Skeletal muscle tissue (tissue), 4 donors: ENCODE results near the gene BRF1. TPM values are rescaled to one million over a fixed set of nuclear protein-coding genes. Genes with fewer than 3 reads are reported as not detected.

ENCODE experiments used
- H3K27ac ChIP-seq: one replicate; pipeline ENCODE4 v1.7.0; 2013; ENCODE audit warnings: mild to moderate bottlenecking, low read depth, low read length, inconsistent platforms
- H3K27me3 ChIP-seq, 3 donors: one replicate each; pipeline ENCODE4 v1.7.0; 2013; ENCODE audit warnings: low read length in 3 of 3; ENCODE audit not compliant: control insufficient read depth in 3 of 3, insufficient read depth in 3 of 3
- H3K36me3 ChIP-seq, 3 donors: one replicate each; pipeline ENCODE4 v1.7.0; 2013; ENCODE audit warnings: low read length in 3 of 3; ENCODE audit not compliant: control insufficient read depth in 3 of 3, insufficient read depth in 3 of 3
- H3K4me1 ChIP-seq, 3 donors: one replicate each; pipeline ENCODE4 v1.7.0; 2013; ENCODE audit warnings: low read length in 3 of 3, mild to moderate bottlenecking in 3 of 3; ENCODE audit not compliant: control insufficient read depth in 3 of 3, insufficient read depth in 3 of 3
- H3K4me3 ChIP-seq, 3 donors: one replicate each; pipeline ENCODE4 v1.7.0; 2013; ENCODE audit warnings: low read length in 3 of 3
- H3K9ac ChIP-seq, 3 donors: one replicate each; pipeline ENCODE4 v1.7.0; 2013; ENCODE audit warnings: low read length in 3 of 3, mild to moderate bottlenecking in 3 of 3, moderate library complexity in 2 of 3, low read depth in 1 of 3
- H3K9me3 ChIP-seq, 3 donors: one replicate each; pipeline ENCODE4 v1.7.0; 2013; ENCODE audit warnings: low read length in 3 of 3; ENCODE audit not compliant: control insufficient read depth in 3 of 3
- total RNA-seq: library from RNA; depleted of rRNA; stranded (reverse); fragments of >200 nt; gene quantifications from one replicate; pipeline ENCODE4 v1.2.3, GENCODE V29; 2014
- donor health status: Osteomylitis.

The BRF1 gene
- total RNA-seq, 1 donor from 2014 or later = 38.1 TPM

GRCh38 chr14:105208738-105209075, 92.1 kb downstream of the BRF1 start:
- peaks cover 12 to 15% (median 13%) of the 10 kb centered on the region in 3 donors for H3K36me3 ChIP-seq
- H3K4me3 ChIP-seq = no peak overlapping the region
- H3K4me1 ChIP-seq = peaks cover 26 to 40% (median 29%) of the 10 kb centered on the region in 3 donors
- H3K9me3 ChIP-seq = no peaks in the 10 kb centered on the region
- H3K27ac ChIP-seq = no peak overlapping the region
- no peak overlapping the region for H3K9ac ChIP-seq
- H3K27me3 ChIP-seq = no peaks in the 10 kb centered on the region

- H3K27ac ChIP-seq = no peak overlapping the region
- no peak overlapping the region for H3K9ac ChIP-seq
- no peaks in the 10 kb centered on the region for H3K9me3 ChIP-seq
- H3K27me3 ChIP-seq = no peaks in the 10 kb centered on the region
- peaks cover 12 to 15% (median 13%) of the 10 kb centered on the region in 3 donors for H3K36me3 ChIP-seq
- H3K4me1 ChIP-seq = peaks cover 22 to 38% (median 26%) of the 10 kb centered on the region in 3 donors
- no peak overlapping the region for H3K4me3 ChIP-seq
Measured at GRCh38 chr14:105207996-105208737, 92.6 kb downstream of the BRF1 start.

- Histone ChIP-seq H3K9ac (no peak overlapping the region), H3K9me3 (no peaks in the 10 kb centered on the region), H3K4me3 (no peak overlapping the region), H3K36me3 (peaks cover 12 to 13% (median 13%) of the 10 kb centered on the region in 3 donors), H3K27me3 (no peaks in the 10 kb centered on the region), H3K27ac (no peak overlapping the region), H3K4me1 (peaks cover 25 to 44% (median 33%) of the 10 kb centered on the region in 3 donors)
Measured at GRCh38 chr14:105207460-105207901, 93.3 kb downstream of the BRF1 start.

GRCh38 chr14:105206873-105207272, 93.9 kb downstream of the BRF1 start:
- H3K27ac ChIP-seq = no peak overlapping the region

GRCh38 chr14:105205673-105206208, 95.1 kb downstream of the BRF1 start:
- Histone ChIP-seq H3K27ac (no peak overlapping the region), H3K9ac (no peak overlapping the region), H3K27me3 (peaks cover 3 to 11% (median 9%) of the 10 kb centered on the region in 3 donors), H3K4me3 (no peak overlapping the region), H3K36me3 (peaks cover 5 to 7% (median 7%) of the 10 kb centered on the region in 3 donors), H3K4me1 (peaks cover 27 to 61% (median 43%) of the 10 kb centered on the region in 3 donors), H3K9me3 (no peaks in the 10 kb centered on the region)

More at GRCh38 chr14:105206873-105207272, 93.9 kb downstream of the BRF1 start:
- no peaks in the 10 kb centered on the region for H3K9me3 ChIP-seq
- no peak overlapping the region for H3K9ac ChIP-seq
- peaks cover 27 to 49% (median 39%) of the 10 kb centered on the region in 3 donors for H3K4me1 ChIP-seq
- H3K4me3 ChIP-seq = no peak overlapping the region
- H3K36me3 ChIP-seq = peaks cover 8 to 12% (median 10%) of the 10 kb centered on the region in 3 donors
- H3K27me3 ChIP-seq = no peaks in the 10 kb centered on the region

- peak overlapping the region in 1 of 3 donors; percentile 40 for H3K9ac ChIP-seq
- H3K4me1 ChIP-seq = peaks cover 27 to 64% (median 43%) of the 10 kb centered on the region in 3 donors
- H3K4me3 ChIP-seq = no peak overlapping the region
- H3K27me3 ChIP-seq = peaks cover 8 to 17% (median 15%) of the 10 kb centered on the region in 3 donors
- H3K36me3 ChIP-seq = peaks cover 2 to 3% (median 3%) of the 10 kb centered on the region in 3 donors
- no peaks in the 10 kb centered on the region for H3K9me3 ChIP-seq
- H3K27ac ChIP-seq = no peak overlapping the region
Measured at GRCh38 chr14:105204931-105205672, 95.7 kb downstream of the BRF1 start.

- peak overlapping the region in 2 of 3 donors; percentile 45 to 58 for H3K4me3 ChIP-seq
- no peaks in the 10 kb centered on the region for H3K9me3 ChIP-seq
- H3K9ac ChIP-seq = peak overlapping the region in 1 of 3 donors; percentile 60
- H3K4me1 ChIP-seq = peaks cover 27 to 68% (median 49%) of the 10 kb centered on the region in 3 donors
- H3K36me3 ChIP-seq = no peaks in the 10 kb centered on the region
- peaks cover 16 to 24% (median 23%) of the 10 kb centered on the region in 3 donors for H3K27me3 ChIP-seq
- H3K27ac ChIP-seq = no peak overlapping the region
Measured at GRCh38 chr14:105204206-105204930, 96.4 kb downstream of the BRF1 start.

GRCh38 chr14:105203701-105204100, 97.1 kb downstream of the BRF1 start:
- Histone ChIP-seq H3K9ac (no peak overlapping the region), H3K4me3 (no peak overlapping the region), H3K27ac (no peak overlapping the region), H3K4me1 (peaks cover 27 to 75% (median 52%) of the 10 kb centered on the region in 3 donors), H3K36me3 (no peaks in the 10 kb centered on the region), H3K27me3 (peaks cover 22 to 31% (median 29%) of the 10 kb centered on the region in 3 donors), H3K9me3 (no peaks in the 10 kb centered on the region)

GRCh38 chr14:105203057-105203531, 97.7 kb downstream of the BRF1 start:
- peaks cover 27 to 81% (median 58%) of the 10 kb centered on the region in 3 donors for H3K4me1 ChIP-seq
- H3K27me3 ChIP-seq = peaks cover 28 to 37% (median 35%) of the 10 kb centered on the region in 3 donors
- H3K27ac ChIP-seq = no peak overlapping the region
- H3K4me3 ChIP-seq = no peak overlapping the region
- peak overlapping the region in 1 of 3 donors; percentile 25 for H3K9ac ChIP-seq
- H3K9me3 ChIP-seq = no peaks in the 10 kb centered on the region
- no peaks in the 10 kb centered on the region for H3K36me3 ChIP-seq
